Hepatocyte (in vitro differentiated cells): ENCODE data around the gene FAM120A.

Source experiments
- EZH2 ChIP-seq: fragments of 200-600 bp; sonication (generic); IDR thresholded peaks from 2 replicates; pipeline ENCODE4 v1.6.1; 2016; ENCODE audit warnings: antibody characterized with exemption, mild to moderate bottlenecking, borderline replicate concordance
- EZH2phosphoT487 ChIP-seq: fragments of 200-600 bp; sonication (generic); IDR thresholded peaks from one replicate; pipeline ENCODE4 v1.6.1; 2018; ENCODE audit warnings: antibody characterized with exemption, mild to moderate bottlenecking, low read depth, moderate library complexity; ENCODE audit not compliant: unreplicated experiment, severe bottlenecking
- TF ChIP-seq, protein P1 (sequence below): fragments of 200-600 bp; sonication (generic); IDR thresholded peaks from 2 replicates; pipeline ENCODE4 v1.5.1; 2016; ENCODE audit warnings: antibody characterized with exemption, mild to moderate bottlenecking; ENCODE audit not compliant: poor library complexity

- TF ChIP-seq, protein P1, sequence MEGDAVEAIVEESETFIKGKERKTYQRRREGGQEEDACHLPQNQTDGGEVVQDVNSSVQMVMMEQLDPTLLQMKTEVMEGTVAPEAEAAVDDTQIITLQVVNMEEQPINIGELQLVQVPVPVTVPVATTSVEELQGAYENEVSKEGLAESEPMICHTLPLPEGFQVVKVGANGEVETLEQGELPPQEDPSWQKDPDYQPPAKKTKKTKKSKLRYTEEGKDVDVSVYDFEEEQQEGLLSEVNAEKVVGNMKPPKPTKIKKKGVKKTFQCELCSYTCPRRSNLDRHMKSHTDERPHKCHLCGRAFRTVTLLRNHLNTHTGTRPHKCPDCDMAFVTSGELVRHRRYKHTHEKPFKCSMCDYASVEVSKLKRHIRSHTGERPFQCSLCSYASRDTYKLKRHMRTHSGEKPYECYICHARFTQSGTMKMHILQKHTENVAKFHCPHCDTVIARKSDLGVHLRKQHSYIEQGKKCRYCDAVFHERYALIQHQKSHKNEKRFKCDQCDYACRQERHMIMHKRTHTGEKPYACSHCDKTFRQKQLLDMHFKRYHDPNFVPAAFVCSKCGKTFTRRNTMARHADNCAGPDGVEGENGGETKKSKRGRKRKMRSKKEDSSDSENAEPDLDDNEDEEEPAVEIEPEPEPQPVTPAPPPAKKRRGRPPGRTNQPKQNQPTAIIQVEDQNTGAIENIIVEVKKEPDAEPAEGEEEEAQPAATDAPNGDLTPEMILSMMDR, result no peak
- no peak for TF ChIP-seq EZH2
- TF ChIP-seq EZH2phosphoT487, result no peak
Measured at GRCh38 chr9:93507768-93508167, 56.3 kb downstream of the FAM120A start.
